ENCODE results near the gene GPR173.

GPR173 gene

DNA sequence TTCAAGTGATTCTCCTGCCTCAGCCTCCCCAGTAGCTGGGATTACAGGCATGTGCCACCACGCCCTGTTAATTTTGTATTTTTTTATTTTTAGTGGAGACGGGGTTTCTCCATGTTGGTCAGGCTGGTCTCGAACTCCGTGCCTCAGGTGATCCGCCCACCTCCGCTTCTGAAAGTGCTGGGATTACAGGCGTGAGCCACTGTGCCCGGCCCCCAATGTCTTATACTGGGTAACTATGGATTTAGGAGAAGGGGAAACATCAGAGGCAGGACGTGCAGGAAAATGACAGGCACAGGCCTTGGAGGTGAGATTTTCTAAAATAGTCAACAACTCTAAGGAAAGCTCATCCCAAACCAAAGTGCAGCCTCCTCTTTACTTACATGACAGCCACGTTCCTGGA is 22.5 kb downstream of the GPR173 start:
- DNase-seq = no peak

DNA sequence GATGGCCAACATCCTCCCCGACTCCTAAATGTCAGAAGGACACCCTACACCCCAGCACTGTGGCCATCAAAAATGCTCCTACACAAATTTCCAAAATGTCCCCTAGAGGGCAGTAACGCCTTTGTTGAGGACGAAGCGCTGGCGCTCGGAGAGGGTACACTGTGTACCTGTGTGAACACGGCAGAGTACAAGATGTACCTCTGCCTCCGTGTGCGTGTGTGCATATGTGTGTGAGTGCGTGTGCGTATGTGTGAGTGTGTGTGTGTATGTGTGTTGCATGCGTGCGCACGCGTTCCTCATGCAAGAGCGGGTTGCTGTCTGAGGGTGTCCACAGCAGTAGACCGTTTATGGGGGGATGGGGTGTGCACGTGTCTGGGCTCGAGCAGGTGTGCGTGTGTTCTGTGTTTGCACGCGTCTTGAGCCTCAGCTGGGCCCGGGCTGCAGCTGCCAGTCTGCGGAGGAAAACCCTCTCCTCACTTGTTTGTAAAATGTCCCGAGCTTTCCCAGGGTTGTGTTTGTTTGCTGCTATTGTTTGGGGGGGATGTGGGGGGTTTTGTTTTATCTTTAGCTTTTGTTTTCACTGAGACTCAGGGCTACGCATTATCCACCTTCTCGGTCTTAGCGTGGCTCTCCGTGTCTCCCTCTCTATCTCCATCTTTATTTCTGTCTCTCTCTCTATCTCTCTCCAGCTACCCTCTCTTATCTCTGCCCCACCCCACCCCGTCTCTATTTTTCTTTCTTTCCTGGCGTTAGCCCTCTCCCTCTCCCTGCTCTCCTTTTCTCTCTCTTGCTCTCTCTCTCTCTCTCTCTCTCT is 23.2 kb downstream of the GPR173 start:
- peak in 36 of 56 donors; percentile 3 to 62 (median 30) for DNase-seq

DNA sequence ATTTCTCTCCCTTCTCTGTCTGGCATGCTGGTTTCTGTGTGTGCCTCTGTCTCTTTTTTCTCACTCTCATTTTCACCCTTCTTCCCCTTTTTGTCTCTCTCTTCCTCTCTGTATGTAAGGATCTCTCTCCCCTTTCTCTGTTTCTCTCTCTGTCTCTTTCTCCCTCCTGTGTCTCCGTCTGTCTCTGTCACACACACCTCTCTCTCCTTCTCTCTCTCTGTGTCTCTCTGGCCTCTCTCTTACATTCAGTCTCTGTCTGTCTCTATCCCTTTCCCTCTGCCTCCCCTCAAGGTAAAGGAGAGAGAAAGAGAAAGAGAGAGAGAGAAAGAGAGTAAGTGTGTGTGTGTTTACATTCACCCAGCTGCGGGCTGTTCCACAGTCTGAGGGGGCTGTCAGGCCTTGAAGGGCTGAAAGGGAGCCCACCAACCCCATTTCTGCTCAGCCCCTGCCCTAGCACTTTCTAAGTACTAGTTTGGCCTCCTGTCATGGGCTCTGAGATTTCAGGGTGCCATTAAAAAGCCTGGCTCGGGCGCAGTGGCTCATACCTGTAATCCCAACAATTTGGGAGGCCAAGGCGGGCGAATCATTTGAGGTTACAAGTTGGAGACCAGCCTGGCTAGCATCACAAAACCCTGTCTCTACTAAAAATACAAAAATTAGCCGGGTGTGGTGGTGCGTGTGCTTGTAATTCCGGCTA is 24.0 kb downstream of the GPR173 start:
- no peak for DNase-seq

DNA sequence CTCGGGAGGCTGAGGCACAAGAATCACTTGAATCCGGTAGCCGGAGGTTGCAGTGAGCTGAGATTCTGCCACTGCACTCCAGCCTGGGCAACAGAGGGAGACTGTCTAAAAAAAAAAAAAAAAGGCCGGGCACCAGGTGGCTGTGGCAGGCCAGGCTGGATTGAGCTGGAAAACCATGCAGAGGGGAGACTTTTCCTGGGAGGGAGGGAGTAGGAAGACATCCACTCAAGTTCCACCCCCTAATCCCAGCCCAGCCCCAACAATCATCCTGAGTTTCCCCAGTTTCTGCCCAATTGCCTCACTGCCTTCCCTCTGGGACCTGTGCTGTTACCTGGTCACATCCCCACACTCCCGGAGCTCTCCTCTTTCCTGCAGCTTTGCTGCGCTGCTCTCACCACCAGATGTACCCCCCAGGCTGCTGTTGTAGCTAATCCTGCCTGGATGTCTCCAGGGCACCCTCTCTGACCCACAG is 24.6 kb downstream of the GPR173 start:
- no peak for DNase-seq

DNA sequence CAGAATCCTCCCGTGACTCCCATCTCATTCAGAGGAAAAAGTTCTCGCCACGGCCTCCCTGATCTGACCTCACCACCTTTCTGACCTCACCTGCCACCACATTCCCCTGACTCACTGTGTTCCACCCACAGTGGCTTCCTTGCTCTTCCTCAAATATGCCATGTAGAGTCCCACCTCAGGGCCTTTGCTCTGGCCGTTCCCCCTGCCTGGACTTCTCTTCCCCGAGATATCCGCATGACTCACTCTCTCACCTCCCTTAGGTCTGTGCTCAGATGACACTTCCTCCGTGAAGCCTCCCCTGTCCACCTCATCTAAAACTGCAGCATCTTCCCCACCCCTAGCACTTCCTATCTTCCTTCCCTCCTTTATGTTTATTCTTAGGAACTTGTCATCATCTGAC is 26.4 kb downstream of the GPR173 start:
- no peak for DNase-seq

DNA sequence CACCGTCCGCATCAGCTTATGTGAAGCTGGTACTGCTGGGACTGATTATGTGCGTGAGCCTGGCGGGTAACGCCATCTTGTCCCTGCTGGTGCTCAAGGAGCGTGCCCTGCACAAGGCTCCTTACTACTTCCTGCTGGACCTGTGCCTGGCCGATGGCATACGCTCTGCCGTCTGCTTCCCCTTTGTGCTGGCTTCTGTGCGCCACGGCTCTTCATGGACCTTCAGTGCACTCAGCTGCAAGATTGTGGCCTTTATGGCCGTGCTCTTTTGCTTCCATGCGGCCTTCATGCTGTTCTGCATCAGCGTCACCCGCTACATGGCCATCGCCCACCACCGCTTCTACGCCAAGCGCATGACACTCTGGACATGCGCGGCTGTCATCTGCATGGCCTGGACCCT is 28.1 kb downstream of the GPR173 start:
- DNase-seq = no peak

DNA sequence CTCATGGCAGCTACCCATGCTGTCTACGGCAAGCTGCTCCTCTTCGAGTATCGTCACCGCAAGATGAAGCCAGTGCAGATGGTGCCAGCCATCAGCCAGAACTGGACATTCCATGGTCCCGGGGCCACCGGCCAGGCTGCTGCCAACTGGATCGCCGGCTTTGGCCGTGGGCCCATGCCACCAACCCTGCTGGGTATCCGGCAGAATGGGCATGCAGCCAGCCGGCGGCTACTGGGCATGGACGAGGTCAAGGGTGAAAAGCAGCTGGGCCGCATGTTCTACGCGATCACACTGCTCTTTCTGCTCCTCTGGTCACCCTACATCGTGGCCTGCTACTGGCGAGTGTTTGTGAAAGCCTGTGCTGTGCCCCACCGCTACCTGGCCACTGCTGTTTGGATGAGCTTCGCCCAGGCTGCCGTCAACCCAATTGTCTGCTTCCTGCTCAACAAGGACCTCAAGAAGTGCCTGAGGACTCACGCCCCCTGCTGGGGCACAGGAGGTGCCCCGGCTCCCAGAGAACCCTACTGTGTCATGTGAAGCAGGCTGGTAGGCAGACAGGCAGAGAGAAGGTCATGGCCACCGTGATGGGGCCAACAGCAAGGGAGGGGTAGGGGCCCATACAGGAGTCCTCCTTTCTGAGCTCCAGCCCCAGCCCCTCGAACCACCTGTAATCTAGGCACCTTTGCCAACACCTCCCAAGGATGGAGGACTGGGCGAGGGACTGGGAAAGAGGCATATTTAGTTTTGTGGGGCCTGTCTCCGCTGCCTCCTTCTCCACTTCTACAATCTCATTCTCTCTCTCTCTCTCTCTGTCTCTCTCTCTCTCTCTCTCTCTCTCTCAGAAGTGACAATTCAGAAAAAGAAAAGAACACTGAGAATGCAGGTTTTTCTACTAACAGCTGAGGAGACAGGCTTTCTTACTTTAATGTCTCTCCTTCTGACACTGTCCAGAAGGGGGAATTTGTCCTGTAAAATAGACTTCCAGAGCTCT is 28.9 kb downstream of the GPR173 start:
- no peak for DNase-seq

DNA sequence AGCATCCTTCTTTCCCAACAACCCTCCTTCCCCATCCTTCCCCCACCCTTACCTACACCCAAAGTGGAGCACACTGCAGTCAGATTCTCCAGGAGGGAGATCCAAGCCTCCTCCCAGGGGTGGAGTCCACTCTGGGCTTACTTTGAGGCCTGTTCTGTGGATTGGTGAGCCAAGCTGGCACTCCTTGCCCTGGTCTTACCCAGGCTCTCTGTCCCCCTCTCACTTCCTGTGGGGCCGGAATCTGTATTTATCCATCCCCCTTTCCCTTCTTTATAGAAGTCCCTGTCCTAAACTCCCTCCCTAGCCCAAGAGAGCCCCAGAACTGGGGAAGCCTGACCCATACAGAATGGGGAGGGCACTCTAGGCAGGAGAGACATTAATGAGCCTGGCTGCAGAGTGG is 30.4 kb downstream of the GPR173 start:
- no peak for DNase-seq

DNA sequence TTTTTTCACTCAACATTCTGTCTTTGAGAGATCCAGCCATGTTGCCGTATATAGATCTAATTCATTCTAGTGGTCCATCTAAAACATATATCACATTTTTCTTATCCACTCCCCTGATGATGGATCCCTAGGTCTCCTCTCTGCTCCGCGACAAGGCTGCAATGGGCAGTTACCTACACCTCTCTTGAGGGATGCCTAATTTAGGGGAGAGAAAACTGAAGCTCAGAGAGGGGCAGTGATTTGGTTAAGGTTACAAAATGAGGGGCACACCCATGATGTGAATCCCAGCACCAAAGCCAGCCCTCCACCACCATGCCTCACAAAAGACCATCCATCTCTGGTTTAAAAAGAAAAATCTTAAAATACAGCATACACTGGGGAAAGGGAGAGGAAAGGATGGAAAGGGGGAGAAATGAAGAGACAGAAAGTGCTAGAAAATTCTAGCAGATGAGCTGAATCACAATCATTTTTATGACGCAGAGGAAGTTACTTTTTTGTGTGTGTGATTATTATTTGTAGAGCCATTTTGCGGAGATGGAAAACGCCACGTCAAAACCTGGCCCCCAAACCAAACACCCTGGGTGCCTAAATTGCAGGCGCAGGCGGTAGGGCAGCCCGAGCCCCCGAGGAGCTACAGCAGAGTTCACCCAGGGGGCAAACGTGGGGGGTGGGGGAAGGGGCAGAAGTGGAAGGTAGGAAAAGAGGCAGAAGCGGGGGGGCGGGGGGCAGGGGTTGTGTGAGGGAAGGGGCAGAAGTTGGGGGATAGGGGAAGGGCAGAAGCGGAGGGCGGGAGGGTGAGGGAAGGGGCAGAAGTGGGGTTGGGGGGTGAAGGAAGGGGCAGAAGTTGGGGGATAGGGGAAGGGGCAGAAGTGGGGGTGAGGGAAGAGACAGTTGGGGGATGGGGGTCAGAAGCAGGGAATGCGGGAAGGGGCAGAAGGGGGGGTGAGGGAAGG is 32.3 kb downstream of the GPR173 start:
- DNase-seq = no peak

DNA sequence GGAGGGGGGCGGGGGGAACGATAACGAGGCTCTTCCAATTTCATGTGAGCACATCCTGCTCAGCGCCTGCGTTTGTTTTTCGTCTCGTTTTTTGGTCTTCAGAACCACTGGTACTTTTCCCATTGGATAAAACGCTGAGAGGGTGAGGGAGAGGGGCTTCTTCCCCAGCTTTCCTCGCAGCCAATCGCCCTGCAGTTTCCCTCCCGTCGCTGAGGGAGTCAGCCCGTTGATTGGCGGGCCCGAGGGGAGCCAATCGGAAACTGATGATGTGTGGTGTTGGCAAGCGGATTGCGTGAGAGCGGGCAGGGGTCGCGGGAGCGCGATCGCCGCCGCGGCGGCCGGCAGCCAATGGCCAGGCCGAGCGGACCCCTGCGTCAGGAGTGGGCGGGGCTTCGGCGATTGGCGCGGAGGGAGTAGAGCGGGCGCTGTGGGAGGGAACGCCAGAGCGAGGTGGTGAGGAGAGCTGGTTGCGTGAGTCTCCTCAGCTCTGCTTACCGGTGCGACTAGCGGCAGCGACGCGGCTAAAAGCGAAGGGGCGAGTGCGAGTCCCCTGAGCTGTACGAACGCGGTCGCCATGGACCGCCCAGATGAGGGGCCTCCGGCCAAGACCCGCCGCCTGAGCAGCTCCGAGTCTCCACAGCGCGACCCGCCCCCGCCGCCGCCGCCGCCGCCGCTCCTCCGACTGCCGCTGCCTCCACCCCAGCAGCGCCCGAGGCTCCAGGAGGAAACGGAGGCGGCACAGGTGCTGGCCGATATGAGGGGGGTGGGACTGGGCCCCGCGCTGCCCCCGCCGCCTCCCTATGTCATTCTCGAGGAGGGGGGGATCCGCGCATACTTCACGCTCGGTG is 33.6 kb downstream of the GPR173 start, which contains the start of gene TSPYL2:
Gene TSPYL2 (plus strand): TSS at position 443 of the 848 bp plus-strand sequence. CDS start 132 bp downstream, at position 575.
- peak; percentile 26 to 97 (median 89) for DNase-seq

DNA sequence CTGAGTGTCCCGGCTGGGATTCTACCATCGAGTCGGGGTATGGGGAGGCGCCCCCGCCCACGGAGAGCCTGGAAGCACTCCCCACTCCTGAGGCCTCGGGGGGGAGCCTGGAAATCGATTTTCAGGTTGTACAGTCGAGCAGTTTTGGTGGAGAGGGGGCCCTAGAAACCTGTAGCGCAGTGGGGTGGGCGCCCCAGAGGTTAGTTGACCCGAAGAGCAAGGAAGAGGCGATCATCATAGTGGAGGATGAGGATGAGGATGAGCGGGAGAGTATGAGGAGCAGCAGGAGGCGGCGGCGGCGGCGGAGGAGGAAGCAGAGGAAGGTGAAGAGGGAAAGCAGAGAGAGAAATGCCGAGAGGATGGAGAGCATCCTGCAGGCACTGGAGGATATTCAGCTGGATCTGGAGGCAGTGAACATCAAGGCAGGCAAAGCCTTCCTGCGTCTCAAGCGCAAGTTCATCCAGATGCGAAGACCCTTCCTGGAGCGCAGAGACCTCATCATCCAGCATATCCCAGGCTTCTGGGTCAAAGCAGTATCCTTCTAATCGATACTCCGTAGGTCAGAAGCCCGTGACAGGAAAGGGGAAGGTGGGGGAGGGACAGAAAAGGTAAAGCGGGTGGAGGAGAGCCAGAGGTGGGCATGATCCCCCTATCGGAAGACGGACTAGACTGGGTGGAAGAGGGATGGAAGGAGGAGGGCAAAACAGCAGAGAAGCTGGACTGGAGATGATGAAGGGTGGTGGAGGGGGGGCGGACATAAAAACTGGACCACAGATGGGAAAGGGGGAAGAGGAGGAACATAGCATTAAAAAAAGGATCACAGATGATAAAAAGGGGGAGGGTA is 34.4 kb downstream of the GPR173 start:
- DNase-seq = peak in 2 of 56 donors; percentile 6 to 42

DNA sequence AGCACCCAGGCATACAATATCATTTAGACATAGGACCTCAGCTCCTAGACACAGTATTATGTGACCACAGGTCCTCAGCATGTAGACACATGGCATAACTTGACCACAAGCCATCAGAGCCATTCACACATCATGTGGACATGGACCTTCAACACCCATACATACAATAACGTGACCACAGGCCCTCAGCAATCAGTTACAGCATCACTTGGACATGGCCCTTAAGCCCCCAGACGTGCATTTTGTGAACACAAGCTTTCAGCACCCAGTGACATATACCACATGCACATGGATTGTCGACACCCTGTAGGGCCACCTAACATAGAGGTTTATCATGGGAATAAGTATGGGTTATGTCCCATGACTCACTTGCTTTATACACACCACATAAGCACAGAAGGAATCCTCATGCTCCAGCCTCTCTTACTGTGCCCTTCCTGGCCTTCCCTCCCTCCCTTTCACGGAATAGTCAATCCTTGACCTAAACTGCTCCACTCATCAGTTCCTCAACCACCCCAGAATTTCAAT is 35.5 kb downstream of the GPR173 start:
- DNase-seq = no peak

DNA sequence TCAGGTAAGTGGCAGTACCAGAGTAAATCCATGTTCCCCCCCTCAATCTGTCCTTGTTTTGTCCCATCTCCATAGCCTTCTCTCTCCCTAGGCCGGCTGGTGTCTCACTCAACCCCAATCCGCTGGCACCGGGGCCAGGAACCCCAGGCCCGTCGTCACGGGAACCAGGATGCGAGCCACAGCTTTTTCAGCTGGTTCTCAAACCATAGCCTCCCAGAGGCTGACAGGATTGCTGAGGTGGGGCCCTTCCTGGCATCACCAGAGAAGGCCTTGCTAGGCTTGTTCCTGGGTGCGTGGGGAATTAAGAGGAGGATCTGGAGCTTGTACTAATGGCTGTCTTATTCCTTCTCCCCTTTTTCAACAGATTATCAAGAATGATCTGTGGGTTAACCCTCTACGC is 36.3 kb downstream of the GPR173 start:
- no peak for DNase-seq

DNA sequence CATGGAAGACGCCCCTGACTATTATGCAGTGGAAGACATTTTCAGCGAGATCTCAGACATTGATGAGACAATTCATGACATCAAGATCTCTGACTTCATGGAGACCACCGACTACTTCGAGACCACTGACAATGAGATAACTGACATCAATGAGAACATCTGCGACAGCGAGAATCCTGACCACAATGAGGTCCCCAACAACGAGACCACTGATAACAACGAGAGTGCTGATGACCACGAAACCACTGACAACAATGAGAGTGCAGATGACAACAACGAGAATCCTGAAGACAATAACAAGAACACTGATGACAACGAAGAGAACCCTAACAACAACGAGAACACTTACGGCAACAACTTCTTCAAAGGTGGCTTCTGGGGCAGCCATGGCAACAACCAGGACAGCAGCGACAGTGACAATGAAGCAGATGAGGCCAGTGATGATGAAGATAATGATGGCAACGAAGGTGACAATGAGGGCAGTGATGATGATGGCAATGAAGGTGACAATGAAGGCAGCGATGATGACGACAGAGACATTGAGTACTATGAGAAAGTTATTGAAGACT is 37.2 kb downstream of the GPR173 start:
- DNase-seq = no peak

DNA sequence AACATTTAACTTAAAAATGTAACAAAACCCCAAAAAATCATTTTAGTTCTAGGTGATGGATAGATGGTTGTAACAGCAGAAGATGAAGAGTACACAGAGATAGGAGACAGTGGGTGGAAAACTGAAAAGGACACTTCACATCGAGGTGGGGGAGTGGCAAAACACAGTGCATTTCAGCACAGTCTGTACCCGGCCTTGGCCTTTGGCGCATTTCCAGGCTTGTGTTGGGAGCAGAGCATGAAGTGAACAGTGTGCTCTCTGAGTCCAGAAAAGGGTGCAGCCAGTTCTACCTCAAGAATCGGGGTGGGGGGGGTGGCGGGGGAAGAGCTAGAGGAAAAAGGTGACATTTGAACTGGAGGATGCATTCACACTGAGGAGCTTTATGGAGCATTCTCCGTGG is 37.9 kb downstream of the GPR173 start:
- peak in 18 of 56 donors; percentile 1 to 54 (median 18) for DNase-seq

DNA sequence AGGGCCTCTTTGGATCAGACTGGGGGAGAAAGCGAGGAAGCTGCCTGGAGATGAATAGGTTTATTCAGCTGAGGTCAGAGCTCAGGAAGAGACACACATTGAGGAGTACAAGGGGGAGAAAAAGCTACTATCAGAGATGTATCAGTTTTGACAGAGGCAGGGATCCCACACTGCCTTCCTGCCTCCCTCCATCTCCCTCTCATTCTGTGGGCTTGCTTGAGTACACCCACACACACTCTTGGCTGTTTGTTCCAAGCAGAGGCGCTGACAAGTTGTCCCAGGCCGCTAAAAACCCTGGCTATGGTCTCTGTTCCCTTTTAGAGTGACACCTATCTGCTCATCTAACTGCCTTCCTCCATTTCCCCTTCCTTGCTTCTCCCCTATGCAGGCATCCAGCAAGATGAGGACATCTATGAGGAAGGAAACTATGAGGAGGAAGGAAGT is 38.8 kb downstream of the GPR173 start:
- DNase-seq = no peak

Data from amygdala (tissue), 56 donors.